Measurements from ENCODE around the gene SFMBT2. TPM values are rescaled to one million over a fixed set of nuclear protein-coding genes. Genes with fewer than 3 reads are reported as not detected.

SFMBT2 gene
- polyA plus RNA-seq, 1 donor, result 7.9 TPM

GRCh38 chr10:7296076-7296475 is 114.8 kb downstream of the SFMBT2 start:
- DNase-seq, result peak; percentile 29

GRCh38 chr10:7293378-7293920 is 117.4 kb downstream of the SFMBT2 start:
- no peak for DNase-seq

GRCh38 chr10:7291487-7292270 is 119.2 kb downstream of the SFMBT2 start:
- no peak for DNase-seq

GRCh38 chr10:7288060-7288690 is 122.7 kb downstream of the SFMBT2 start:
- DNase-seq, result no peak

GRCh38 chr10:7287377-7287776 is 123.5 kb downstream of the SFMBT2 start:
- no peak for DNase-seq

- no peak for DNase-seq
Observed at GRCh38 chr10:7285522-7286322, 125.1 kb downstream of the SFMBT2 start.

GRCh38 chr10:7283246-7283645 is 127.6 kb downstream of the SFMBT2 start:
- no peak for DNase-seq

GRCh38 chr10:7282457-7282856 is 128.4 kb downstream of the SFMBT2 start:
- DNase-seq, result no peak

GRCh38 chr10:7281429-7281828 is 129.4 kb downstream of the SFMBT2 start:
- DNase-seq, result no peak

GRCh38 chr10:7279303-7279702 is 131.5 kb downstream of the SFMBT2 start:
- no peak for DNase-seq

- no peak for DNase-seq
Observed at GRCh38 chr10:7277867-7278266, 133.0 kb downstream of the SFMBT2 start.

GRCh38 chr10:7277432-7277831 is 133.4 kb downstream of the SFMBT2 start:
- DNase-seq, result no peak

GRCh38 chr10:7275761-7276440 is 134.9 kb downstream of the SFMBT2 start:
- DNase-seq, result no peak

- DNase-seq, result no peak
Observed at GRCh38 chr10:7274293-7274692, 136.5 kb downstream of the SFMBT2 start.

- DNase-seq, result no peak
Observed at GRCh38 chr10:7272008-7272407, 138.8 kb downstream of the SFMBT2 start.

GRCh38 chr10:7269988-7270387 is 140.8 kb downstream of the SFMBT2 start:
- DNase-seq, result no peak

GRCh38 chr10:7267142-7267541 is 143.7 kb downstream of the SFMBT2 start:
- no peak for DNase-seq

- DNase-seq, result no peak
Observed at GRCh38 chr10:7265396-7266123, 145.3 kb downstream of the SFMBT2 start.

GRCh38 chr10:7264313-7264756 is 146.5 kb downstream of the SFMBT2 start:
- no peak for DNase-seq

- no peak for DNase-seq
Observed at GRCh38 chr10:7263616-7264015, 147.2 kb downstream of the SFMBT2 start.

GRCh38 chr10:7261351-7261750 is 149.5 kb downstream of the SFMBT2 start:
- no peak for DNase-seq

- DNase-seq, result no peak
Observed at GRCh38 chr10:7260912-7261311, 149.9 kb downstream of the SFMBT2 start.

Data from hindlimb muscle (tissue), 1 donor.